PC-9 (cell line): ENCODE results near the gene SLC15A1.

Experiments used
- EZH2 ChIP-seq: fragments of 200-600 bp; sonication (generic); IDR thresholded peaks from 2 replicates; pipeline ENCODE4 v1.8.0; 2017; ENCODE audit warnings: antibody characterized with exemption, low read depth
- TF ChIP-seq, protein P1 (sequence below): fragments of 200-600 bp; sonication (generic); conservative IDR thresholded peaks from 2 replicates; pipeline ENCODE4 v1.6.1; 2017; ENCODE audit warnings: mixed run types, antibody characterized with exemption, mild to moderate bottlenecking, moderate library complexity

DNA sequence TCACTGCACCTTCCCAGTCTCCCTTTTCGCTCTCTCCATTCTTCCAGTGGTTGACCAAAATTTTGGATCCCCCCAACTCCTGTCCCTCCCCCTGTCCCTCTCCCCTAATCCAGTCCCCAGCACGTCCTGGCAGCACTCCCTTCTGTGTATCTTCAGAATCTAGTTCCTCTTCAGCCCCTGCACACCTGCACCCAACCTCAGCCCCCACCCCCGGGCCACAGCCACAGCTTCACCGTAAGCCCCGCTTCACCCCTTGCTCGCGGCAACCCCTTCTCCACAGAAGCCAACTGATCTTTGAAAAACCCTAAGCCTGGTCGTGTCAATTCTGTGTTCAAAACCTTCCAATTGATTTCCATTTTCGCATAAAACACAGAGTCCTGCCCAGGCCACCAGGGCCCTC, 35.5 kb upstream of the SLC15A1 start:
- TF ChIP-seq, protein P1, sequence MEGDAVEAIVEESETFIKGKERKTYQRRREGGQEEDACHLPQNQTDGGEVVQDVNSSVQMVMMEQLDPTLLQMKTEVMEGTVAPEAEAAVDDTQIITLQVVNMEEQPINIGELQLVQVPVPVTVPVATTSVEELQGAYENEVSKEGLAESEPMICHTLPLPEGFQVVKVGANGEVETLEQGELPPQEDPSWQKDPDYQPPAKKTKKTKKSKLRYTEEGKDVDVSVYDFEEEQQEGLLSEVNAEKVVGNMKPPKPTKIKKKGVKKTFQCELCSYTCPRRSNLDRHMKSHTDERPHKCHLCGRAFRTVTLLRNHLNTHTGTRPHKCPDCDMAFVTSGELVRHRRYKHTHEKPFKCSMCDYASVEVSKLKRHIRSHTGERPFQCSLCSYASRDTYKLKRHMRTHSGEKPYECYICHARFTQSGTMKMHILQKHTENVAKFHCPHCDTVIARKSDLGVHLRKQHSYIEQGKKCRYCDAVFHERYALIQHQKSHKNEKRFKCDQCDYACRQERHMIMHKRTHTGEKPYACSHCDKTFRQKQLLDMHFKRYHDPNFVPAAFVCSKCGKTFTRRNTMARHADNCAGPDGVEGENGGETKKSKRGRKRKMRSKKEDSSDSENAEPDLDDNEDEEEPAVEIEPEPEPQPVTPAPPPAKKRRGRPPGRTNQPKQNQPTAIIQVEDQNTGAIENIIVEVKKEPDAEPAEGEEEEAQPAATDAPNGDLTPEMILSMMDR = no peak
- no peak for TF ChIP-seq EZH2
